Measurements from ENCODE around the gene ZBED1.
"Not testable (repeated sequence)": the region's sequence is repeated elsewhere in the genome, so short reads cannot be mapped to it uniquely, and the experiment has no call there.

ZBED1 gene

DNA sequence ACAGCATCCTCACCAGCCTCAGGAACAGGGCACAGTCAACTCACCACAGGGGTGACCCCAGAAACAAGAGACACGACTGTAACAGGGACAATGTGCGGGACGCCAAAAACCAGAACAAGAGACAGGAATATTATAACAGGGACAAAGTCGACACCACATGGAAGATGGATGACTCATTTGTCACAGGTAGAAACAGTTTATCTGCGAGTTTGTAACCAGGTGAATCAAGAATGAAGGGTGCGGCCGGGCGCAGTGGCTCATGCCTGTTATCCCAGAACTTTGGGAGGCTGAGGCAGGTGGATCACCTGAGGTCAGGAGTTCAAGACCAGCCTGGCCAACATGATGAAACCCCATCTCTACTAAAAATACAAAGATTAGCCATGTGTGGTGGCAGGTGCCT, 44.7 kb downstream of the ZBED1 start:
- not testable (repeated sequence) for ATAC-seq, DNase-seq

DNA sequence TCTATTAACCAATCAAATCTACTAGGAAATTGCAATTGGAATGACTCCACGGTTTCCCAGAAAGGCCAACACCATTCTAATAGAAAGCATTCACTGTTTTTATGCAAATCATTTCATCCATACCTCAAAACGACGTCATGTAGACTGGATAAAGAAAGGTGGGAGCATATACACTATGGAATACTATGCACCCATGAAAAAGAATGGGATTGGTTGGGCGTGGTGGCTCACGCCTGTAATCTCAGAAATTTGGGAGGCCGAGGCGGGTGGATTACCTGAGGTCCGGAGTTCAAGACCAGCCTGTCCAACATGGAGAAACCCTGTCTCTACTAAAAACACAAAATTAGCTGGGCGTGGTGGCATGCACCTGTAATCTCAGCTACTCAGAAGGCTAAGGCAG, 46.2 kb downstream of the ZBED1 start:
- not testable (repeated sequence) for ATAC-seq, DNase-seq

DNA sequence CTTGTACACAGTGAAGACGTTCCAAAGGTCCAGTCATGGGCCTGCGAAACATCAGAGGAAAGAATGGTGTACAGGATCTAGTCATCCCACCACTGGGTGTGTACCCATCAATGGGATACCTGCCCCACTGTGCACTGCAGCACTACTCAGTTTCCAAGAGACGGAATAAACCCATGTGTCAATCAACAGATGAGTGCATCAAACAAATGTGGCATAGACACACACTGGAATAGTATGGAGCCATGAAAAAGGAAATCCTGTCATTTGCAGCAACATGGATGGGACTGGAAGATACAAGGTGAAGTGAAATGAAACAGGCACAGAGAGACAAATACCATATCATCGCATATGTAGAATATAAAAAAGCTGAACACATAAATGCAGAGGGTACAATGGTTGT, 48.0 kb downstream of the ZBED1 start:
- ATAC-seq = no peak

DNA sequence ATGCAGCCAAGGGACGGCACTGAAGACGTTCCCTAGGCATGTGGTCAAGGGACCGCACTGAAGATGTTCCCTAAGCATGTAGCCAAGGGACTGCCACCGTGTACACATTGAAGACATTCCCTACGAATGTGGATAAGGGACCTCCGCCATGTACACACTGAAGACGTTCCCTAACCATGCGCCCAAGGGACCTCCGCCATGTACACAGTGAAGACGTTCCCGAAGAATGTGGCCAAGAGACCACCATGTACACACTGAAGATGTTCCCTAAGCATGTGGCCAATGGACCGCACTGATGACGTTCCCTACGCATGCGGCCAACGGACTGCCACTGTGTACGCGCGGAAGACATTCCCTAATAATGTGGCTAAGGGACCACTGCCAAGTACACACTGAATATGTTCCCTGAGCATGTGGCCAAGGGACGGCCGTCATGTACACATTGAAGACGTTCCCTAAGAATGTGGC, 48.4 kb downstream of the ZBED1 start:
- no peak for ATAC-seq

More for the DNA sequence above, 48.0 kb downstream of the ZBED1 start:
- no peak for DNase-seq

DNA sequence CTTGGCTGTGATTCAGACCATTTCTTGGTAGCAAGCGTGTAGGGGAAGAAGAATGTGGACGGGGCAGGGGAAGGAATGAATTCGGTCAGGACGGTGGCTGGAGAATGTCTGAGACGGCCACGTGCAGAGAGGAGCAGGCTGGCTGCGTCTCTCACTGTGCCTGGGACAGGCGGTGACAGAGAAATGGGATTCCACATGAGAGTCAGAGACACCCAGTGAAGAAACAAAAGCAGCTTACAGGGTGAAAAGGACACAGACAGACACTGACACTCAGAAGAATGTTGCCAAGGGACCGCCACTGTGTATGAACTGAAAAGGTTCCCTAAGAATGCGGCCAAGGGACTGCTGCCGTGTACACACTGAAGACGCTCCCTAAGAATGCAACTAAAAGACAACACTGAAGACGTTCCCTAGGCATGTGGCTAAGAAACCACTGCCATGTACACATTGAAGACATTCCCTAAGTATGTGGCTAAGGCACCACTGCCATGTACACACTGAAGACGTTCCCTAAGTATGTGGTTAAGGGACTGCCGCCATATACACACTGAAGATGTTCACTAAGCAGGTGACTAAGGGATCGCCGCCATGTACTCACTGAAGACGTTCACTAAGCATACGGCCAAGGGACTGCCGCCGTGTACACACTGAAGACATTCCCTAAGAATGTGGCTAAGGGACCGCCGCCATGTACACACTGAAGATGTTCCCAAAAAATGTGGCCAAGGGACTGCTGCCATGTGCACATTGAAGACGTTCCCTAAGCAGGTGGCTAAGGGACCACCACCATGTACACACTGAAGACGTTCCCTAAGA, 49.1 kb downstream of the ZBED1 start:
- ATAC-seq (no peak), DNase-seq (no peak)

More for the DNA sequence above, 48.4 kb downstream of the ZBED1 start:
- no peak for DNase-seq

DNA sequence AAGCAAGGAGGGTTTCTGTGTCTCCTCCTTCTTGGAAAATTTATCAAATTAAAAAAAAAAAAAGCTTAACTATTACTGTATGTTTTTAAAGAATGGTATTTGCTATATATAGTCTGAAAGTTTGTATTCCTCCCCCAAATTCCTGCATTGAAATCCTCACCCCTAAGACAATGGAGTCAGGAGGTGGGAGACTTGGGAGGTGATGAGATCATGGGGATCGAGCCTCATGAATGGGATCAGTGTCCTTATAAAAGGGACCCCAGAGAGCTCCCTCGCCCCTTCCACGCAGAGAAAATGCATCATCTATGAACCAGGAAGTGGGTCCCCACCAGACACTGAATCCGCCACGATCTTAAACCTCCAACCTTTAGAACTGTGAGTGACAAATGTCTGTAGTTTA, 50.1 kb downstream of the ZBED1 start:
- no peak for ATAC-seq
- DNase-seq = no peak

DNA sequence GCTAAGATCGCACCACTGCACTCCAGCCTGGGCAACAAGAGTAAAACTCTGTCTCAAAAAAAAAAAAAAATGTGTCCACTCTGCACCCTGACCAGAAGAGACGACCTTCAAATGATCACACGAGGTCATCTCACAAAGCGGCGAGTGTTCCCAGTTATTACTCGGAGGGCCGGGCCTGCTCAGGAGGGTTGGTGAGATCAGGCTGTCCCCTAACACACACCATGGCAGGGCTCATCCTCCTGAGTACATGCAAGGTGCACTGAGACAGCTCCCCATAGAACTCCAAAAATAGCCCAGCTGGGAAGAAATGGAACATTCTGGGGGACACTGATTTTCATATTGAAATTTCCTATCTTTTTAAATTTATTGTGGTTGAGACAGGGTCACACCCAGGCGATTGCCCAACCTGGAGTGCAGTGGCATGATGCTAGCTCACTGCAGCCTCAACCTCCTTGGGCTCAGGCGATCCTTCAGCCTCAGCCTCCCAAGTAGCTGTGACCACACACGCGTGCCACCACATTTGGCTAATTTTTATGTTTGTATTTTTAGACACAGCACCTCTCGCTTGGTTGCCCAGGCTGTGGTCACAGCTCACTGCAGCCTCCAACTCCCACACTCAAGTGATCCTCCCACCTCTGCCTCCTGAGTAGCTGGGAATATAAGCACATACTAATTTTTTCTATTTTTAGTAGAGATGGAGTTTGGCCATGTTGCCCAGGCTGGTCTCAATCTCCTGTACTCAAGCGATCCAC, 51.5 kb downstream of the ZBED1 start:
- DNase-seq (no peak), ATAC-seq (no peak)

DNA sequence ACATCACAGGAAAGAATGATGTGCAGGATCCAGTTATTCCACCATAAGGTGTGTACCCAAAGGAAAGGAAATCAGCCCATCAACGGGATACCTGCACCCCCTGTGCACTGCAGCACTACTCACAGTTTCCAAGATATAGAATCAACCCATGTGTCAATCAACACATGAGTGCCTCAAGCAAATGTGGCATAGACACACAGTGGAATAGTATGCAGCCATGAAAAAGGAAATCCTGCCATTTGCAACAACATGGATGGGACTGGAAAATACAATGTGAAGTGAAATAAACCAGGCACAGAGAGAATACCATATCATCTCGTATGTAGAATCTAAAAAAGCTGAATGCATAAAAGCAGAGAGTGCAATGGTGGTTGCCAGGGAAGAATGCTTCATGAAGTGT, 53.3 kb downstream of the ZBED1 start:
- DNase-seq = no peak
- no peak for ATAC-seq

DNA sequence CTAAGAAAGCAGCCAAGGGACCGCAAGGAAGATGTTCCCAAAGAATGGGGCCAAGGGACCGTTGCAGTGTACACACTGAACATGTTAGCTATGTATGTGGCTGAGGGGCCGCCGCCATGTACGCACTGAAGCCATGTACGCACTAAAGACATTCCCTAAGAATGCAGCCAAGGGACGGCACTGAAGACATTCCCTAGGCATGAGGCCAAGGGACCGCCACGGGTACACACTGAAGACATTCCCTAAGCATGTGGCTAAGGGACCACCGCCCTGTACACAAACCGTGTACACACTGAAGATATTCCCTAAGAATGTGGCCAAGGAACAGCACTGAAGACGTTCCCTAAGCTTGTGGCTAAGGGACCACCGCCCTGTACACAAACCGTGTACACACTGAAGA, 54.0 kb downstream of the ZBED1 start:
- no peak for DNase-seq
- ATAC-seq = no peak

DNA sequence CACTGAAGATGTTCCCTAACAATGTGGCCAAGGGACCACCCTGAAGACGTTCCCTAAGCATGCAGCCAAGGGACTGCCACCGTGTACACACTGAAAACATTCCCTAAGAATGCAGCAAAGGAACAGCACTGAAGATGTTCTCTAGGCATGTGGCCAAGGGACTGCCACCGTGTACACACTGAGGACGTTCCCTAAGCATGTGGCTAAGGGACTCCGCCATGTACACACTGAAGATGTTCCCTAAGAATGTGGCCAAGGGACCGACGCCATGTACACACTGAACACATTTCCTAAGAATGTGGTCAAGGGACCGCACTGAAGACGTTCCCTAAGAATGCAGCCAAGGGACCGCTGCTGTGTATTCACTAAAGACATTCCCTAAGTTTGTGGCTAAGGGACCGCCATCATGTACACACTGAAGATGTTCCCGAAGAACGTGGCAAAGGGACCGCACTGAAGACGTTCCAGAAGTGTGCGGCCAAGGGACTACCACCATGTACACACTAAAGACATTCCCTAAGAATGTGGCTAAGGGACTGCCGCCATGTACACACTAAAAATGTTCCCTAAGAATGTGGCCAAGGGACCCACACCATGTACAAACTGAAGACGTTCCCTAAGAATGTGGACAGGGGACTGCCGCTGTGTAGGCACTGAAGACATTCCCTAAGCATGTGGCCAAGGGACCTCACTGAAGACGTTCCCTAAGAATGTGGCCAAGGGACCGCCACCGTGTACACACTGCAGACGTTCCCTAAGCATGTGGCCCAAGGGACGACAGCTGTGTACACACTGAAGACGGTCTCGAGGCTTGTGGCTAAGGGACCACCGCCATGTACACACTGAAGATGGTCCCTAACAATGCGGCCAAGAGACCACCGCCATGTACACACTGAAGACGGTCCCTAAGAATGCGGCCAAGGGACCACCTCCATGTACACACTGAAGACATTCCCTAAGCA, 54.8 kb downstream of the ZBED1 start:
- DNase-seq = no peak
- ATAC-seq = no peak

DNA sequence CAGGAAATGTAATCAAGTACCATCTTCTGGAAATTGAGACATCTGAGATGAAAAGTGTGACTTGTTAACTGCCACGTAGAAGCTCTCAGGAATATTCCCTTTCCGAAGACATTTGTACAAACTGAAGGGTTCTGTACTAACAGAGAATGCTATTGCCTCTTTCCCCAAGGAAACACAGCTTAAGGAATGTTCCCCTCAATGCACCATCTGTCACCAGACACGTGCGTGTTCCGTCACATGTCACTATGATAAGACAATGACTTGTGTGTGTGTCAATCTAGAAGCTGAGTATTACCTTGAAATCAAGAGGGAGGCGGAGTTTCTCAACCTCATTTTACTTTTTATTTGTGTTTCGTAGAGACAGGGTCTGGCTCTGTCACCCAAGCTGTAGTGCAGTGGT, 58.1 kb downstream of the ZBED1 start:
- DNase-seq (no peak), ATAC-seq (no peak)

DNA sequence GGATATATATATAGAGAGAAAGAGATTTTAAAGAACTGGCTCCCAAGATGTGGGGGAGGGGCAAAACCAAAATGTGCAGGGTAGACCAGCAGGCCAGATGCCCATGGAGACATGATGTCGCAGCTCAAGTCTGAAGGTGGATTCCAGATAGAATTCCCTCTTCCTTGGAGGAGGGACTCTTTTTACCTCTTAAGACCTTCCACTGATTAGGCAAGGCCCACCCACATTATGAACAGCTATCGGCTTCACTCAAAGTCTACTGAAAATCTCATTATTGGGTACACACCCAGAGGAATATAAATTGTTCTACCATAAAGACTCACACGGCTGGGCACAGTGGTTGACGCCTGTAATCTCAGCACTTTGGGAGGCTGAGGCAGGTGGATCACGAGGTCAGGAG, 59.3 kb downstream of the ZBED1 start:
- ATAC-seq (no peak), DNase-seq (no peak)

DNA sequence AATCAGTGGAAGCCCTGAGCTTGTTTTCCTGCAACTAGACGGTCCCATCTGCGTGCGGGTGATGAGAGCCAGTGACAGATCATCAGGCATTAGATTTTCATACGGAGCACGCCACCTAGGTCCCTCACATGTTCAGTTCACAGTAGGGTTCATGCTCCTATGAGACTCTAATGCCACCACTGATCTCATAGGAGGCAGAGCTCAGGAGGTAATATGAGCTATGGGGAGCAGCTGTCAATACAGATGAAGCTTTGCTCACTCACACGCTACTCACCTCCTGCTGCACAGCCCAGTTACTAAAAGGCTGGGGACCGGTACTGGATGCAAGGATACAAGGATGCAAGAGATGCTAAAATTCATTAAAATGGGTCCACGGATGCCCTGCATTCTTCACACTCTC, 61.2 kb downstream of the ZBED1 start:
- DNase-seq = no peak
- no peak for ATAC-seq

Data from stimulated activated naive CD8-positive, alpha-beta T cell treated with anti-CD3 and anti-CD28 coated beads, Interleukin-15, Interleukin-2, amounts not matched to agents 100 U/mL and 50 U/mL, for 24 hours (primary cell).